Stimulated activated effector memory CD8-positive, alpha-beta T cell treated with anti-CD3 and anti-CD28 coated beads, Interleukin-12 subunit alpha, Interleukin-12 subunit beta, amount 100 ng/mL, for 72 hours (primary cell): ENCODE data around the gene SAXO1.

ENCODE experiments used
- ATAC-seq: fragments of 150-1000 bp; cut with Tn5 transposase; 2 replicates; pipeline ENCODE4 v1.10.0; 2021
- DNase-seq, 2 donors: peaks; one replicate each; pipeline ENCODE4 v3.0.0; 2021 to 2022; ENCODE audit warnings: low spot score in 2 of 2
- H3K27ac Mint-ChIP-seq: one replicate; pipeline ENCODE4 v1.8.0; 2022; ENCODE audit warnings: mild to moderate bottlenecking, mixed read lengths
- H3K36me3 Mint-ChIP-seq: one replicate; pipeline ENCODE4 v1.8.0; 2022; ENCODE audit warnings: mild to moderate bottlenecking, mixed read lengths
- H3K4me1 Mint-ChIP-seq: one replicate; pipeline ENCODE4 v1.8.0; 2022; ENCODE audit warnings: mixed read lengths
- H3K4me3 Mint-ChIP-seq: one replicate; pipeline ENCODE4 v1.8.0; 2022; ENCODE audit warnings: mild to moderate bottlenecking, mixed read lengths
- H3K9me3 Mint-ChIP-seq: one replicate; pipeline ENCODE4 v1.8.0; 2022; ENCODE audit warnings: mixed read lengths

SAXO1 gene

GRCh38 chr9:18920141-18921084 is 112.6 kb downstream of the SAXO1 start:
- Mint-ChIP-seq H3K4me3 (no peak overlapping the region), H3K27ac (no peak overlapping the region)

GRCh38 chr9:18911714-18912342 is 121.2 kb downstream of the SAXO1 start:
- Mint-ChIP-seq H3K4me3 (no peak overlapping the region), H3K9me3 (no peaks in the 10 kb centered on the region), H3K27ac (no peak overlapping the region), H3K4me1 (no peaks in the 10 kb centered on the region), H3K36me3 (no peaks in the 10 kb centered on the region)
- ATAC-seq (no peak), DNase-seq (no peak)

More at GRCh38 chr9:18920141-18921084, 112.6 kb downstream of the SAXO1 start:
- H3K4me1 Mint-ChIP-seq, result no peaks in the 10 kb centered on the region
- ATAC-seq (no peak), DNase-seq (no peak)
- no peaks in the 10 kb centered on the region for H3K9me3 Mint-ChIP-seq
- H3K36me3 Mint-ChIP-seq, result no peaks in the 10 kb centered on the region

DNA sequence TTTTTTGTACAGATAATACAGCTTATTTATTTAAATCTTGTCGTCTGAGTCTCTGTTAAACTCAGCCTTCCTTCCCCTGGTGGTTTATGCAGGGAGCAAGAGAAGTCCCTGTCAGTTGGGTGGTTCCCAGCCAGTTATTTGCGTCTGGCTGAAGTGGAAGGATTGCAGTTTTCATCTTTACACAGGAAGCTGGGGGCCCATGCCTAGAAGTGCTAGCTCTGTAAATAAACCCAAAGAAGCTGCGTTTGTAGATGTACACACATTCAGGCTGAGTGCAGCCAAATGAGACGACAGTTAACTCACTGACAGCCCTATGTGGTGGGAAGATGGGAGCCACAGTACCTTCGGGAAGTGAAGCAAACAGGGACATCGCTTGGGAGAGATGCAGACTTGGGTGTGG is 122.1 kb downstream of the SAXO1 start:
- no peaks in the 10 kb centered on the region for H3K4me1 Mint-ChIP-seq
- H3K27ac Mint-ChIP-seq, result no peak overlapping the region
- no peaks in the 10 kb centered on the region for H3K36me3 Mint-ChIP-seq
- ATAC-seq (no peak), DNase-seq (no peak)
- no peaks in the 10 kb centered on the region for H3K9me3 Mint-ChIP-seq
- no peak overlapping the region for H3K4me3 Mint-ChIP-seq

DNA sequence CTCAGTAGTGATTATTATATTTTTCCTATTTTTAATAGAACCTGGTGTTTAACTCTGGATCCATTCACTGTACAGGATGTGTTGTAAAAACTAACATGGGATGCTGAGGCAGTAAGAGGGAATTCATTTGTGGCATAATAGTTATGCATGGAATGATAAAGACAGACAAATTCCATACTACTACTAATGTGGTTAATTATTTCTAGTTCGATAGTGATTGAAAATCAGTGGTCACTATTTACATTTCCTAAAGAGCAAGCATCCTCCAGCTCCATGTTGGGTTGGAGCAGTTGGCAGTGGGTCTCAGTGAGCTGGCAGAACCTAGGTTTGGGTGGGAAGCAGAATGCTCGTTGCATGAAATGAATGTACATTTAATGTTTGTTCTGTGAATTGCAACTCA is 122.6 kb downstream of the SAXO1 start:
- no peaks in the 10 kb centered on the region for H3K9me3 Mint-ChIP-seq
- H3K27ac Mint-ChIP-seq, result no peak overlapping the region
- no peak for ATAC-seq
- H3K4me3 Mint-ChIP-seq, result no peak overlapping the region
- DNase-seq, result no peak
- H3K4me1 Mint-ChIP-seq, result no peaks in the 10 kb centered on the region
- H3K36me3 Mint-ChIP-seq, result no peaks in the 10 kb centered on the region

GRCh38 chr9:18909140-18910018 is 123.6 kb downstream of the SAXO1 start:
- ATAC-seq, result peak; percentile 46
- no peaks in the 10 kb centered on the region for H3K36me3 Mint-ChIP-seq
- DNase-seq, result no peak
- H3K9me3 Mint-ChIP-seq, result no peaks in the 10 kb centered on the region
- no peak overlapping the region for H3K4me3 Mint-ChIP-seq
- H3K4me1 Mint-ChIP-seq, result no peaks in the 10 kb centered on the region
- H3K27ac Mint-ChIP-seq, result no peak overlapping the region

GRCh38 chr9:18907927-18908625 is 124.9 kb downstream of the SAXO1 start:
- no peak for ATAC-seq
- H3K9me3 Mint-ChIP-seq, result no peaks in the 10 kb centered on the region
- no peaks in the 10 kb centered on the region for H3K4me1 Mint-ChIP-seq
- DNase-seq, result no peak
- no peak overlapping the region for H3K4me3 Mint-ChIP-seq
- H3K36me3 Mint-ChIP-seq, result no peaks in the 10 kb centered on the region
- H3K27ac Mint-ChIP-seq, result no peak overlapping the region

DNA sequence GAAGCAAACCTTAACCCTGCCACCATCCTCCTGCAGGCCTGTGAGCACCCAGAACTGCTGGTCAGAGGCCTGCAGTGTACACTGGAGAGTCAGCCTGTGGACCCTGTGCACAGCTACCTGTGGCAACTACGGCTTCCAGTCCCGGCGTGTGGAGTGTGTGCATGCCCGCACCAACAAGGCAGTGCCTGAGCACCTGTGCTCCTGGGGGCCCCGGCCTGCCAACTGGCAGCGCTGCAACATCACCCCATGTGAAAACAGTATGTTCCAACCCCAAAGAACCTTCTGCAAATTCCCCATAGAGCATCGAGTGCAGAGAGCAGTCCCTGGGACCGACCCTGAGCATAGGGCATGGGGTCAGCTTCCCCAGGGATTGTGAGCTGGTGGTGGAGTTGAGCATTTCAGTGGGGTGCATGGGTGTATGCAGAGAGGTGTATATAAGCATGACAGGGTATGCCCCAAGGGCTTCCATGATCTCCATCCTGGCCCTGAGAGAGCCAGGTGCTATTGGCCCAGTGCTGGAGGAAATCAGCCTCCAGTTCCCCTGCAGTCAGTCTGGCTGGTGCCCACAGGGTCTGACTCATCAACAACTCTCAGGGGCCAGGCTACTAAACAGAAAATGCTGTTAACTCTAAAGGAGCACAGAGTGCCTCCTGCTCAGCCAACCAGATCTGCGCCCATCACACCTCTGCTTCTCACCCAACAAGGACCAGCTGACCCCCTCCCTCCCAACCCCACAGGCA is 126.2 kb downstream of the SAXO1 start:
- peak; percentile 38 for ATAC-seq
- Mint-ChIP-seq H3K4me1 (no peaks in the 10 kb centered on the region), H3K4me3 (no peak overlapping the region), H3K36me3 (no peaks in the 10 kb centered on the region), H3K27ac (no peak overlapping the region), H3K9me3 (peaks cover 8% of the 10 kb centered on the region)
- no peak for DNase-seq

- ATAC-seq (no peak), DNase-seq (no peak)
- Mint-ChIP-seq H3K36me3 (no peaks in the 10 kb centered on the region), H3K4me1 (no peaks in the 10 kb centered on the region), H3K27ac (no peak overlapping the region), H3K4me3 (no peak overlapping the region), H3K9me3 (peaks cover 11% of the 10 kb centered on the region)
Observed at GRCh38 chr9:18905883-18906629, 127.0 kb downstream of the SAXO1 start.

- ATAC-seq (no peak), DNase-seq (no peak)
- Mint-ChIP-seq H3K4me3 (no peak overlapping the region), H3K36me3 (no peaks in the 10 kb centered on the region), H3K4me1 (no peaks in the 10 kb centered on the region), H3K27ac (no peak overlapping the region), H3K9me3 (peaks cover 11% of the 10 kb centered on the region)
Observed at GRCh38 chr9:18905028-18905882, 127.8 kb downstream of the SAXO1 start.

DNA sequence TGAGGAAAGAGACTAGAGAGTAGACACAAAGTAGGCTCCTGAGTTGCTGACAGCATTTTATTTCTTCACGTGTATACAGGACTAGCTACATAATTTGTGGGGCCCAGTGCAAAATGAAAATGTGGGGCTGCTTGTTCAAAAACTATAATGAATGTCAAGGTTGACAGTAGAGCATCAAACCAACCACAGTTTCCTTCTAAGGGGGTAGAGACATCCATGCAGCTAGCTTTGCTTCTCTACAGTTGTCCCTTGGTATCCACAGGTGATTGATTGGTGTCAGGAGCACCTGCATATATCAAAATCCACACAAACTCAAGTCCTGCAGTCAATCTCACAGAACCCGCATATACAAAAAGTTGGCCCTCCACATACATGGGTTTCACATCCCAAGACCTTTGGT is 129.6 kb downstream of the SAXO1 start:
- Mint-ChIP-seq H3K4me3 (no peak overlapping the region), H3K27ac (no peak overlapping the region), H3K36me3 (no peaks in the 10 kb centered on the region), H3K9me3 (peaks cover 11% of the 10 kb centered on the region), H3K4me1 (no peaks in the 10 kb centered on the region)
- DNase-seq, result no peak
- no peak for ATAC-seq

- no peaks in the 10 kb centered on the region for H3K36me3 Mint-ChIP-seq
Observed at GRCh38 chr9:18896531-18897179, 136.4 kb downstream of the SAXO1 start.

GRCh38 chr9:18896004-18896403 is 137.0 kb downstream of the SAXO1 start:
- H3K27ac Mint-ChIP-seq, result no peak overlapping the region
- H3K4me3 Mint-ChIP-seq, result no peak overlapping the region
- H3K9me3 Mint-ChIP-seq, result peaks cover 14% of the 10 kb centered on the region
- ATAC-seq (no peak), DNase-seq (no peak)
- H3K4me1 Mint-ChIP-seq, result no peaks in the 10 kb centered on the region
- no peaks in the 10 kb centered on the region for H3K36me3 Mint-ChIP-seq

More at GRCh38 chr9:18896531-18897179, 136.4 kb downstream of the SAXO1 start:
- no peak for DNase-seq
- ATAC-seq, result peak; percentile 63
- H3K27ac Mint-ChIP-seq, result no peak overlapping the region
- no peak overlapping the region for H3K4me3 Mint-ChIP-seq
- no peaks in the 10 kb centered on the region for H3K4me1 Mint-ChIP-seq
- H3K9me3 Mint-ChIP-seq, result peaks cover 17% of the 10 kb centered on the region

DNA sequence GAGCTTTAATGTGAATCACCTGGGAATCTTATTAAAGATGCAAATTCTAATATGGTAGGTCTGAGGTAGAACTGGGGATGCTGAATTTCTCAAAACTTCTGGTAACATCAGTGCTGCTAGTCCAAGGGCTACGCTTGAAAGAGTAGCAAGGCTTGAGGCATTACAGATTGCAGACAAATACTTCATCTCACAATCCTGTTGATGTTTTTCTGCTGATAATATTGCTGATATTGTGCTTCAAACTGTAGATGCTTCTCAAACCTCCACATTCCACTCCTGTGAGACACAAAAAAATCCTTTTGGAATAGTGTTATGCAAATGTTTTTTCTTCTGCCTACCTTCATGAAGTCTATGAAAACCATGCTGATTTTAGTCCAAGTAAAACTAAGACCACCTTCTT is 139.5 kb downstream of the SAXO1 start:
- no peak for DNase-seq
- no peak for ATAC-seq
- Mint-ChIP-seq H3K36me3 (no peaks in the 10 kb centered on the region), H3K27ac (no peak overlapping the region), H3K4me3 (no peak overlapping the region), H3K4me1 (no peaks in the 10 kb centered on the region), H3K9me3 (peaks cover 14% of the 10 kb centered on the region)
